ENCODE data around the gene DNAH7. TPM values are rescaled to one million over a fixed set of nuclear protein-coding genes. Genes with fewer than 3 reads are reported as not detected.
"Not testable (repeated sequence)": the region's sequence is repeated elsewhere in the genome, so short reads cannot be mapped to it uniquely, and the experiment has no call there.

Gene DNAH7
- polyA plus RNA-seq (ENCODE audit: insufficient read length in 4 of 4): 10 to 100 TPM in 1 of 4 donors, 1 to 10 TPM in 3; 6.5 to 10.2 (median 9.3) TPM

DNA sequence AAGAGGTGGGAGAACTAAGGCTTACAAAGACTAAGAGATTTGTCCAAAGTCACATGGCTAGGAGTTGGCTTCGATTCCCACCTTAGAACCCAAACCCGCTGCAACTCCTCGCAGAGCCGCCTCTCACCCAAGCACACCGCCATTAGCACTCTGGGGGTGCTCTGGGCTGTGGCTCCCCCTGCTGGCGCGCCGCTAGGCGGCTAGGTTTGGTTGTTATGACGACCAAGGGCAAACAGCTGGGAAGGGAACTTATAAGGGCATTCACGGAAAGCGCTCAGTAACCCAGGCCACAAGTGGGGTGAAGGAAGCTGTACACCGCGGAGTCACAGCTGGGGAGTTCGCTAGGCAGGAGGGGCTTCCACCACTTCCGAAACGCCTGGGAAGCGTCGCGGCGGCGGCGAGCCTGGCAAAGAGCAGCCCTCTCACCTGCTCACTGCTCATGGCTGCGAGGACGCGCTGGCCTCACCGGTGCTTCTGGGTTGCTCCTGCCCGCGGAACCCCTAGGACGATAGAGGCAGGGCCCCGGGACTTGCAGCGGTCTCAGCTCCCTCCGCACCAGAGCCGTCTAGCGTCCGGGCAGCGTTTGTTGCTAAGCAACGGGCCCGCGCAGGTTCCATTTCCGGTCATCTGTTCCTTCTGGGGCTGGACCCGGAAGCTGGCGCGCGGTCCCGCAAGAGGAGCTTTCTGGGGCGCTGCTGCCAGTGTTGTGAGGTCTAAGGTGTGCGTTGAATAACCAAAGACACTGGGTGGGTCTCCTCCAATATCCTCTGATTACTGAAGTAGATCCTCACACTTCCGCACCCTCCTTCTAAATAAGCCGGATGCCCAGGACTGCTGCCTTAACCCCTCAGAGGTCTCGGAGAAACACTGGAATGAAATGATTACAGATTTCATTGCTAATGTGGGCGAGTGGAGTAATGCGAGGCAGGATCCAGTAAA is at the start of gene DNAH7:
Gene DNAH7 (minus strand): TSS at position 567 of the 939 bp plus-strand sequence. CDS start 126 bp downstream, at position 441.
- peak; percentile 73 to 79 (median 78) for DNase-seq (ENCODE audit: low read depth in 4 of 4, low spot score in 3 of 4)

DNA sequence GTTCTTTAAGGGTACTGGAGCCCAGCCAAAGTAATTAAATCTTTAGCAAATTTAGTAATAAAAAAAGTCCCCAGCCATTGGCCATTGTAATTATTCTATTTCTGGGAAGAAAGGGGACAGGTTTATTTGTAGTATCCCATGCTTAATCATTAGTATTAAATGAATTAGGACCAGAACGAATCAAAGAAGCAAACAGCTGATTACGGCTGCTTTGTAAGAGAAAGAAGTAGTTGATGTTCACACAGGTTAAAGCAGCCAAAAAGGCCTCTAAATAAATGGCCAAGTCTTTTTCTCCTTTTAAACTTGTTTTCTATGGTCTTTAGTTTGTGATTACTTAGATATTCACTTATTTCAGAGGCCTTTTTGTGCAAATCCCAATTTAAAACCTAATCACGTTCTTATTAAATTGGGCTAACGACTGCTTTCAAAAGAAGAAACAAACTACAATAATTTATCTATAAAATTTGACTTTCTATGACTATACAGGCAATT is 48.6 kb upstream of the DNAH7 start:
- DNase-seq (ENCODE audit: low read depth in 4 of 4, low spot score in 3 of 4): no peak

DNA sequence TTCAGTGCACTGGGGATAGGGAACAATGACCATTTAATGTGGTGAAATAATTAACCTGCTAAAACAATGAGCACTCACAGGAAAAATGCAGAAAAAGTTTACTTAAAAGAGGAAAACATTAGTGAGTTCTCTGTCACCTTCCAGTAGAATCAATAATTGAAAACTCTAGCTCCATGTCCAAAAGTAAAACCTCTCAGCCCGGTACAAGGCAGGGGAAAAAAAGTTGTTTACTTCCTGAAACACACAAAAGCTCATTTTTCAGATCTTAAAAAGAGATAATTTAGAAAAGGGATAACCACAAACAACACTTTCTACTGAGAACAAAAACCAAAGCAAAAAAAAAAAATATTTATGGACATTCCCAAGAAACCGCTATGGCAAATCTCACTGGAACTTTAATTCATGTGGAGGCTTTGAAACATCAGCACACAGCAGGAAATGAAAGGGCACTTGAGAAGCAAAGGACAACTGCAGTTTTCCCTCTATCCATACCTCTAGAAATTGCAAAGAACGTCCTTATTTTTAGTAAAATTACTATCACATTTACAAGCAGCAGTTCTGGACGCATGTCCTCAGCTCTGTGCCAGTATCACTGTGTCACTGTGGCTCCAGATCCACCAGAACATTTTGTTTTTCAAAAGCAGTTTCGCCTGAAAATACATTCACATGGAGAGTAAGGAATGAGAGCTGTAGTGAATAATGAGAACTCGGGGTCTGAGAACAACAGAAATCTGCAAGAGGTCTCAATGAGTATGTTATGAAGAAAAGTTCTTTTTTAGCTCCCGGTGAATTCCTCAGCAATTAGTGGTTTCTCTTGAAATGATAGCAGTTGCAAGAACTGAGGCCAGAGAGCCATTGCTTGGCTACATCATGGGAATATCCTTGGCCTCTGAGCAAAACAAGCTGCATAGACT is 44.7 kb upstream of the DNAH7 start:
- DNase-seq (ENCODE audit: low read depth in 4 of 4, low spot score in 3 of 4): no peak

DNA sequence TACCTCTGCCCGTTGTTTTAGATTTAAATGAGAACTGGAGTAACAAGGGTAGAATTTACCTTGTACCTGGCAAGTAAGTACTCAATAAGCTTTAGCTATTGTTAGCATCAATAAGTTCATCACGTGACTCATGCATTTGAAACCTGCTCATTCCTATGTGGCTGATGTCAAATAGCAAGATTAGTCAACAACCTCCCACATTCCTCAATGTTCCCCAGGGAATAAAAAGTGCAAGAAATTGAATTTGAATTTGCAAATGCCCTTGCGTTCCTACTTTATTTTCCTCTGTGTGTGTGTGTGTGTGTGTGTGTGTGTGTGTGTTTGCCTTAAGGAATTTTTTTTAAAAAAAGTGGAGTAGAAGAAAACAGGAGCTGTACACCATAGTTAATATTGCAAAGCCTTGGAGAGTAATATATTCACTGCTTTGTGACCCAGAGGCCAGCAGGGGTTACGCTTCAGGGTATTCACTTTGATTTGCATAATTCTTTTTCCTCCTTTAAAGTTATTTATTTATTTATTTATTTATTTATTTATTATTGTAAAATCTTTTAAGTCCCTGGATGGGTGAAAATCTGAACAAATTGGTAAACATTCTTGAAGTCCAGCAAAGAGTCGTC is 43.9 kb upstream of the DNAH7 start:
- DNase-seq (ENCODE audit: low read depth in 4 of 4, low spot score in 3 of 4): peak in 1 of 4 donors; percentile 27

DNA sequence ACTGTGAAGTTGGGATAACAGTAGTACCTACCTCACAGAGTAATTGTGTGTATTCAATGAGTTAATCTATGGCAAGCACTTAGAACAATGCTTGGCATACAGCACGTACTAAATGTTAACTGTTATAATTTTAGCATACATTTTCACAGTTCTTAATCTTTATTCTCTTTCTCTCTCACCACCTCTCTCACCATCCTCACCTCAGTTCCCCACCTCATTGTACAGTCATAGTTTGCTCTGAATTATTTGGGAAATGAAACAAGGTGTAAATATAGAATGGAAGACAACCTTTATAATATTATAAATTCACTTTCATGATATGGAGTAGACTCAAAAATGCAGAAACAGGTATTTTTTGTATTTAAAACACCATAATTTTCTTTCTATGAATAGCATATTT is 40.0 kb upstream of the DNAH7 start:
- no peak for DNase-seq (ENCODE audit: low read depth in 4 of 4, low spot score in 3 of 4)

DNA sequence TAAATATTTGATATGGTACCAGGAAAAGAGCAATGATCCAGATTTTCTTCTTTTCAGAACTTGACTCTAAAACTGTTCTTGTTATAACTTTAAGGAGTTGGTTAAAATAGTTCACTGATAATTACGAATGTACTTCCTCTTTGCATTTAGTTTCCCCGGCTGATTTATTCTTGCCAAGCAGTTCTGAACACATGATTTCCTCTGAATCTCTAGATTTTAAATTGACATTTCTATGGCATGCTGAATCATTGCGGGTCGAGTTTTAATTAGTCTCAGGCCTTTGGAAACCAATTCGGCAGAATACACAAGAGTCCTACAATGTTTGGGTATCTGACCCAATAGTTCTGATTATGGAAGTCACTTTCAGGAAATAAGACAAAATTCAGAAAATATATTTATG is 37.3 kb upstream of the DNAH7 start:
- no peak for DNase-seq (ENCODE audit: low read depth in 4 of 4, low spot score in 3 of 4)

DNA sequence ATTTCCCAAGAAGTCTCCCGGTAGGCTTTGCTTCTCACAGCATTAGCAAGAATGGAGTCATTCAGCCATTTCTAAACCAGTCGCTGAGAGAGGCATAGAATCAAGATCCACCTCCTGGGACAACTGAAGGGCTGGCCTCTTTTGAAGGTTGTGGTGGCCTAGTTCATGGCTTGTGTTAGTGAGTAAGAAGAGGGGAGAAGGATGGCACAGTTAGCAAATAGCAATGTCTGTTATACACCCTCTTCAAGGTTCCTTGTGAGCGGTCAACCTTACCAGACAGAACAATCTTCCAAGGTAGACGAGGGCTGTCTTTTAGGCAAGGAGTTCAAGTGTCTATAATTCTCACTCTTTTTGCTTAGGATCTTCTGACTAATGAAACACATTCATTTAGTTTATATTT is 35.4 kb upstream of the DNAH7 start:
- DNase-seq (ENCODE audit: low read depth in 4 of 4, low spot score in 3 of 4): no peak

DNA sequence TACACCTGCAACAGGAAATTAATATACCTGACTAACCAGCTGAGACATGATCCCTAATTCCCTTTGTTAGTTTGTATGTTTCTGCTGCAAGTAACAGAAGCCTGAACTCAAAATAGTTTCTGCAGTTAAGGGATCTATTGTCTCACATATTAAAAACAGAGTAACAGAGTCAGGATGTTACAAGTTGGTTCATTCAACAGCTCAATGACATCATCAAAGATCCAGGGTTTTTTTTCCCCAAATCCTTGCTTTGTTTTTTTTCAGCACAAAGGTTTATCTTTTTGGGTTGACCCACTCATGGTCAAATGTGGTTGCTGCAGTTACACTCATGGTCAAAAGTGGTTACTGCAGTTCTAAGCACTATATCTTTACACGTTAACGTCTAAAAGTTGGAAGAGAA is 35.0 kb upstream of the DNAH7 start:
- DNase-seq (ENCODE audit: low read depth in 4 of 4, low spot score in 3 of 4): no peak

DNA sequence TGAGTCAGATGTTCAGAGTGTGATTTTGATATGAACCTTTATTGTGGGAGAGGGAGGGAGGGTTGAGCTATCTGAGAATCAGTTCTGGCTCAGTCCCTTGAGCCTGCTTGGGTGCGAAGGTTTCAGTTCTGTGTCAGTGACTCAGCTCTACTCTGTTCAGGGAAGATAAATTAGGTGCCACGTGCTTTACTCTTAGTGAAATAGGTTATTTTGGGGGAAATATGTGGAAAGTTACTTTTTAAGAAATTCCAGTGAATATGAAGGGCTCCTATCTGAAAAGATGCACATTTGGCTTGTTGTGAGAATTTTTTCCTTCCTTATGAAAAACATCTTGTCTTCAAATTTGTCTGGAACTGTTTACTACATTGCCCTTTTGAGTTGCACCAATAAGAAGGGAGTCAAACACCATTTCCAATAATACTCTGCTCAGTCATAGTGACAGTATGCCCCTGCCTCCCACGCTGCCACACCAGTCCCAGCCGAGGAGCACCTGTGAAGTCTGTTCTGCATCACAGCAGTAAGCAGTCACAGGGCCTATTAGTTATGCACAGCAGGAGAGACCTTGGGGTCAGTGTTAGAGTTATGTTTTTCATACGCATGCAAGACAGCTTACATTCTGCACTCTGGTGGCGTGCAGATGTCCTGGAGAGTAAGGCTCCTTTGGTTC is 32.8 kb upstream of the DNAH7 start:
- no peak for DNase-seq (ENCODE audit: low read depth in 4 of 4, low spot score in 3 of 4)

DNA sequence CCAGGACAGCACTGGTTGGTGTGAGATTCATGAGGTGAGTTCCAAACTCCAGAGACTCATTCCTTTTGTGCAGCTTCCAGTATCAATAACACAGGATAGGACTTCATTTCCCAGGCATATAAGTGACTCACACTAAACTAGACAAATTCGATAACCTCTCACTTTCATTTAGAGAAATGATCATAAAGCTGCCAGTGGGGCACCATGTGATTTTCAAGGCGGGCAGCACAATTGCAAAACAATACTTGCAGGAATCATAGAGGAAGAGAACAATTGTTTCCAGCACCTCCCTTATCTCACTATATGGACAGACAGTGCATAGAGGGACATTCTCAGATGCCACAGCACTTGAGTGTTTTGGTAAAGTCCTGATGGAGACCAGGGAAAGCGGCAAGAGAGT is 31.3 kb upstream of the DNAH7 start:
- DNase-seq (ENCODE audit: low read depth in 4 of 4, low spot score in 3 of 4): no peak

DNA sequence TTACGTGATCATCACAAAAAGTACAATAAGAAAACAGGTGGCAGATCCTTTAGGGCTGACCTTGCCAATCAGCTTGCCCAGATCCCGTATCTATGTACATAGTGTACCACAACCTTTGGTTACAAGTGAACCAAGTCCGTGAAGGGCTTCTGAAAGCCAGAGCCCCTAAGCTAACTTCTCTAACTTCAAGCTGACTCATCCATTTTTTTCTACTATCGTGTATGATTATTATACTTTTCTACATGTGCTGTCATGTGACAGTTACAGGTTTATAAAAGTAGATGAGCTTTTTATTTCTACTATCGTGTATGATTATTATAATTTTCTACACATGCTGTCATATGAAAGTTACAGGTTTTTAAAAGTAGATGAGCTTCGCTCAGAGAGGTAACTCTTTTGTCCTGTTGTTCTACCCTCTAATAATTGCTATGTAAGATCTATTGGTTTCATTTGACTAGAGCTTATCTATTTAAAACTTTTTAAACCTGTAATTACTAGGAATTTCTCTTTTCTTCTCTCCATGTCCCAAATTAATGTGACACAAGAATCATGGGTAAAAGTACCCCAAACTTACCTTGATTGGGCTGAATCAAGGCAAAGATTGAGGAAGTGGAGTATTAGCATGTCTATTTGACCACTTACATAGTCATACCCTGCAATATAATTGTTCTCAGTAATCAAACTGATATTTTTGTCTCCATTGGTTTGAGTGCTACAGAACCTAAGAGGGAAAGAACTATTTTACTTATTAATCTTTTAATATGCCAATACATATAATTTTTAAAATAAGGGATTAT is 29.4 kb upstream of the DNAH7 start:
- DNase-seq (ENCODE audit: low read depth in 4 of 4, low spot score in 3 of 4): no peak

DNA sequence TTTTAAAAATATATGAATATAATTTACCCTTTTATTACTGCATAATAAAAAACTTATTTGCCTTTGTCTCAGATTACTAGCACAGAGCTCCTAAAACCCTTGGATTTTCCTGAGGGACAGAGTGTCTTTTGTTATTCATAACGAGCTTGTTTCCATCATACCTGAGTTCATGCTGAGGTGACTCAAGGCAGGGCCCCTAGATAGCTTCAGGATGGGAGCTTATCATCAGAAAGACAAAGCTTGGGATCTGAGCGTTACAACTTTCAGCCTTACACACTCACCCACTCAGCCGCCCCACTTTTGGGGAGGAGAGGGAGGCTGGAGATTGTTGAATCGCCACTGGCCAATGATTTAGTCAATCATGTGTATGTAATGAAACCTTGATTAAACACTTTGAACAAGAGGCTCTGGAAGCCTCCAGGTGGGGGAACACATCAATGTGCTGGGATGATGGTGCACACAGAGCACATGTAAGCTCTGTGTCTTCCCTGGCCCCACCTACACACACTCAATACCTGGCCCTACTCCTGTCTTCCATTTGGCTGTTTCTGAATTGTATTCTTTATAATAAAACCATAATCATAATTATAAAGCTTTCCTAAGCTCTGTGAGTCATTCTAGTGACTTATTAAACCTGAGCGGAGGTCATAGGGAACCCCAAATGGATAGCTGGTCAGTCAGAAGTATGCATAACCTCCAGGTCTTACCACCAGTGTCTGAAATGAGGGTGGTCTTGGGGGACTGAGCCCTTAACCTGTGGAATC is 28.5 kb upstream of the DNAH7 start:
- no peak for DNase-seq (ENCODE audit: low read depth in 4 of 4, low spot score in 3 of 4)

DNA sequence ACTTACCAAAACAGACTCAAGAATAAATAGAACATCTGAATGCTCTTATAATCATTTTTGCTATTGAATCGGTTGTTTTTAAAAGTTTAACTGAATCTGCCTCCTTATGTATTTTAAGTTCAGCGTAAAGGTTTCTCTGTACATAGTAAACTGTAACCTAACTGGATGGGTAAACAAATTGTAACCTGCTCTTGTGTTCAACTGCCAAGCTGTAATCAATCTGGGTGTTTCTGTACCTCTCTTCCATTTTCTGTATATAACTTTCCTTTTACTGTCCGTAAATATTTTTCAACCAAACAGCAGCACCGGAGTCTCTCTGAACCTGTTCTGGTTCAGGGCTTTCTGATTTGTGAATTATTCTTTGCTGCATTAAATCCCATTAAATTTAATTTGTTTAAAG is 27.6 kb upstream of the DNAH7 start:
- DNase-seq (ENCODE audit: low read depth in 4 of 4, low spot score in 3 of 4): no peak

DNA sequence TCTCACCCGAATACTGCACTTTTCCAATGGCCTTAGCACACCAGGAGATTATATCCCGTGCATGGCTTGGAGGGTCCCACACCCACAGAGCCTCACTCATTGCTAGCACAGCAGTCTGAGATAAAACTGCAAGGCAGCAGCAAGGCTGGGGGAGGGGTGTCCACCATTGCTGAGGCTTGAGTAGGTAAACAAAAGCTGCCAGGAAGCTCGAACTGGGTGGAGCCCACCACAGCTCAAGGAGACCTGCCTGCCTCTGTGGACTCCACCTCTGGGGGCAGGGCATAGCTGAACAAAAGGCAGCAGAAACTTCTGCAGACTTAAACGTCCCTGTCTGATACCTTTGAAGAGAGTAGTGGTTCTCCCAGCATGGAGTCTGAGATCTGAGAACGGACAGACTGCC is 20.8 kb upstream of the DNAH7 start:
- not testable (repeated sequence) for DNase-seq (ENCODE audit: low read depth in 4 of 4, low spot score in 3 of 4)

DNA sequence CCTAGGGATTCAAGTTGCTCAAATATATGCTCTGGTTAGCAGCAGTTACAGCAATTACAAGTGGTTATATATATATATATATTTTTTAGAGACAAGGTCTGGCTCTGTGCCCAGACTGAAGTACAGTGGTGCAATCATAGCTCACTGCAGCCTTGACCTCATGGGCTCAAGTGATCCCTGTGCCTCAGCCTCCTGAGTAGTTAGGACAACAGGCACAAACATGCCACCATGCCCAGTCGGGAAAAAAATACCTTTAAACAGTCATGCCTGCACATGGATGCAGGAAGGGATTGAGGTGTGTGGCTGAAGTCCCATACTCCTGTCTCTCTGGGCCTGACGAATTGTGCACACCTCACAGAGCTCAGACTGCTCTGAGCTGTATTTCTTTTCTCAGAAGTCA is 19.6 kb upstream of the DNAH7 start:
- DNase-seq (ENCODE audit: low read depth in 4 of 4, low spot score in 3 of 4): no peak

DNA sequence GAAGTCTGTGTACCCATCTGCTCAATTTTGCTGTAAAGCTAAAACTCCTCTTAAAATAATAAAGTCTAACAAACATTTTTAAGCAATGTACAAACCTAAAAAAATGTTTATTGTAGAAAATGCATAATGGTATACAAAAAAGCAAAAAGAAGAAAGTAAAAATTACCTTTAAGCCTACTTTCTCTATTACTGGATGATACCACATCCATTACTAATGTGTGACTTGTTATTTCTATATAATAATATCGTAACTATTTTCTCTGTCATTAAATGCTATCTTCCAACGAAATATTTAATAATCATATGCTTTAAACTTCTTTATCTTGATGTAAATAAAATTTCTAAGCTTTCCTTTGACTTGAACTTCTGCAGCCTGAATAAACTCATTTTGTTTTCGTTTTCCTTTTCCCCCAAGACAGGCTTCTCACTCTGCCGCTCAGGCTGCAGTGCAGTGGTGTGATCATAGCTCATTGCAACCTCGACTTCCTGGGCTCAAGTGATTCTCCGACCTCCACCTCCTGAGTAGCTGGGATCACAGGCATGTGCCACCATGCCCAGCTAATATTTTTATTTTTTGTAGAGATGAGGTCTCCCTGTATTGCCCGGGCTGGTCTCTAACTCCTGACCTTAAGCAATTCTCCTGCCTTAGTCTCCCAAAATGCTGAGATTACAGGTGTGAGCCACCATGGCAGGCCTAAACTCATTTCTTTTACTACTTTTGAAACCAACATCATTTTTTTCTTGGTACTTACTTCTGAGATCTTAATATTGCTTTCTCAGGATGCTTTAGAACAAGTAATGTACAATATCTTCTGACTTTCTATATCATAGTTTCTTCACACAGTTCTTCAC is 18.1 kb upstream of the DNAH7 start:
- no peak for DNase-seq (ENCODE audit: low read depth in 4 of 4, low spot score in 3 of 4)

DNA sequence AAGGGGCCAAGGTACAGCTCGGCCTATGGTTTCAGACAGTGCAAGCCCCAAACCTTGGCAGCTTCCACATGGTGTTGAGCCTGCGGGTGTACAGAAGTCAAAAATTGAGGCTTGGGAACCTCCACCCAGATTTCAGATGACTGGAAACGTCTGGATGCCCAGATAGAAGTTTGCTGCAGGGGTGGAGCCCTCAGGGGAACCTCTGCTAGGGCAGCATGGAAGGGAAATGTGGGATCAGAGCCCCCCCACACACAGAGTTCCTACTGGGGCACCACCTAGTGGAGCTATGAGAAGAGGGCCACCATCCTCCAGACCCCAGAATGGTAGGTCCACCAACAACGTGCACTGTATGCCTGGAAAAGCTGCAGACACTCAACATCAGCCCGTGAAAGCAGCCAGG is 15.0 kb upstream of the DNAH7 start:
- no peak for DNase-seq (ENCODE audit: low read depth in 4 of 4, low spot score in 3 of 4)

DNA sequence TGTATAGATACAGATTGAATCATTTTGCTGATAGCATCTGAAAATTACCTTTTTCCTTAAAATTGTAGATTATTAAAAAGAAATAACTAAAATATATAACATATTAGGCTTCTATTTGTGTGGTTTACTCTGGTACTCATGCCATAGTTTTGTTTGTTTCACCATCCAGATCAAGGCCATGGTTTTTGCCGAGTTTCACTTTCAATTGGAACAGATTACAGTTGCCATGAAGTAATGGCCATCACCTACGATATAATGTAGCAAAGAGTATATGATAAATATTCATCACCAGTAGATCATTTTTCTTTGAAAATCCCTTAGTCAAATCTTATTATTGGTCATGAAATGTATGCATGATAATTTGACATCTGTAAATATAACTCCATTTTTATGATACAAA is 11.9 kb upstream of the DNAH7 start:
- DNase-seq (ENCODE audit: low read depth in 4 of 4, low spot score in 3 of 4): no peak
